ENCODE data around the gene MEI1.

The MEI1 gene

GRCh38 chr22:41770715-41771468, 71.6 kb downstream of the MEI1 start:
- no peak overlapping the region for H3K27ac ChIP-seq
- TF ChIP-seq CTCF (conservative IDR thresholded peaks at IDR 0.05) (no peak), ZFX (IDR thresholded peaks at IDR 0.05) (no peak)

GRCh38 chr22:41772198-41772597, 72.9 kb downstream of the MEI1 start:
- H3K27ac ChIP-seq = no peak overlapping the region
- no peak for TF ChIP-seq ZFX (IDR thresholded peaks at IDR 0.05)
- no peak for TF ChIP-seq CTCF (conservative IDR thresholded peaks at IDR 0.05)

- H3K27ac ChIP-seq = no peak overlapping the region
- TF ChIP-seq CTCF (conservative IDR thresholded peaks at IDR 0.05) (no peak), ZFX (IDR thresholded peaks at IDR 0.05) (no peak)
These were observed 73.3 kb downstream of the MEI1 start for GRCh38 chr22:41772645-41773044.

GRCh38 chr22:41775338-41775737, 76.0 kb downstream of the MEI1 start:
- no peak overlapping the region for H3K27ac ChIP-seq
- TF ChIP-seq CTCF (conservative IDR thresholded peaks at IDR 0.05) (no peak), ZFX (IDR thresholded peaks at IDR 0.05) (no peak)

GRCh38 chr22:41775976-41776375, 76.7 kb downstream of the MEI1 start:
- no peak for TF ChIP-seq ZFX (IDR thresholded peaks at IDR 0.05)
- TF ChIP-seq CTCF (conservative IDR thresholded peaks at IDR 0.05) = no peak

GRCh38 chr22:41776381-41776780, 77.1 kb downstream of the MEI1 start:
- TF ChIP-seq CTCF (conservative IDR thresholded peaks at IDR 0.05) (no peak), ZFX (IDR thresholded peaks at IDR 0.05) (no peak)
- no peak overlapping the region for H3K27ac ChIP-seq

More at GRCh38 chr22:41775976-41776375, 76.7 kb downstream of the MEI1 start:
- H3K27ac ChIP-seq = no peak overlapping the region

GRCh38 chr22:41777749-41778425, 78.6 kb downstream of the MEI1 start:
- no peak overlapping the region for H3K27ac ChIP-seq
- TF ChIP-seq CTCF (conservative IDR thresholded peaks at IDR 0.05) (no peak), ZFX (IDR thresholded peaks at IDR 0.05) (no peak)

Measured in C4-2B (cell line).